Caco-2 (cell line): ENCODE results near the gene SLC38A8. TPM values are rescaled to one million over a fixed set of nuclear protein-coding genes. Genes with fewer than 3 reads are reported as not detected.

Experiments used
- BruUV-seq: library from RNA; stranded (reverse); fragments of 400-500 nt; replicated peaks from 2 replicates; lab custom pipeline; 2021; lab: Mats Ljungman, UMichigan
- CTCF ChIA-PET: fragments of 300-600 bp; sonication (Branson Sonifier 250); formaldehyde crosslinking; loops from one replicate; lab custom pipeline; 2022; ENCODE audit warnings: antibody characterized with exemption; lab: Charles Lee
- POLR2A ChIA-PET: fragments of 300-600 bp; sonication (Branson Sonifier 250); formaldehyde crosslinking; loops from one replicate; lab custom pipeline; 2022; ENCODE audit warnings: antibody characterized with exemption; lab: Charles Lee
- DNase-seq, 2 experiments: peaks; one replicate each; pipeline versions ENCODE4 v3.0.0 to v3.0.0-alpha.2; 2020 to 2022
- H3K27me3 ChIP-seq: replicated peaks from 2 replicates; pipeline ENCODE4 v1.6.0; 2011; ENCODE audit warnings: low read length; ENCODE audit not compliant: control insufficient read depth, insufficient read depth
- H3K36me3 ChIP-seq: 2 replicates; pipeline ENCODE4 v1.5.1; 2011; ENCODE audit warnings: low read length; ENCODE audit not compliant: control insufficient read depth, insufficient read depth
- H3K4me1 ChIP-seq: fragments of 250-450 bp; sonication (Bioruptor Pico); 2 replicates; pipeline ENCODE4 v1.5.1; 2020; ENCODE audit warnings: mild to moderate bottlenecking
- H3K4me3 ChIP-seq: 2 replicates; pipeline ENCODE4 v1.5.1; 2011; ENCODE audit warnings: low read depth, mild to moderate bottlenecking, control low read depth, low read length
- H3K9me3 ChIP-seq: fragments of 250-450 bp; sonication (Bioruptor Pico); 2 replicates; pipeline ENCODE4 v1.5.1; 2020; ENCODE audit warnings: mild to moderate bottlenecking, moderate library complexity
- H3K27ac Mint-ChIP-seq: one replicate; pipeline ENCODE4 v1.8.0; 2022; ENCODE audit warnings: mixed read lengths; ENCODE audit not compliant: unreplicated experiment
- H3K27me3 Mint-ChIP-seq: one replicate; pipeline ENCODE4 v1.8.0; 2022; ENCODE audit warnings: mixed read lengths; ENCODE audit not compliant: insufficient read depth, unreplicated experiment
- H3K36me3 Mint-ChIP-seq: one replicate; pipeline ENCODE4 v1.8.0; 2022; ENCODE audit warnings: mild to moderate bottlenecking, mixed read lengths; ENCODE audit not compliant: insufficient read depth, unreplicated experiment
- H3K4me1 Mint-ChIP-seq: one replicate; pipeline ENCODE4 v1.8.0; 2022; ENCODE audit warnings: low read depth, mixed read lengths; ENCODE audit not compliant: unreplicated experiment
- H3K4me3 Mint-ChIP-seq: one replicate; pipeline ENCODE4 v1.8.0; 2022; ENCODE audit warnings: mild to moderate bottlenecking, moderate library complexity, mixed read lengths; ENCODE audit not compliant: unreplicated experiment
- H3K9me3 Mint-ChIP-seq: one replicate; pipeline ENCODE4 v1.8.0; 2022; ENCODE audit warnings: mixed read lengths; ENCODE audit not compliant: unreplicated experiment
- intact Hi-C: fragments of 100-400 bp; cut with micrococcal nuclease; formaldehyde crosslinking; loops from one replicate; pipeline ENCODE4 v1.10.0; 2022; ENCODE audit not compliant: unreplicated experiment
- total RNA-seq: library from RNA; stranded (reverse); gene quantifications from 2 replicates; pipeline ENCODE4 v1.2.3, GENCODE V29; 2022
- TF ChIP-seq, protein P1 (sequence below), 2 experiments: fragments of 200-600 bp in 1 of 2; IDR thresholded peaks; 1 replicate in 1 of 2; 2 replicates in 1 of 2; pipeline versions ENCODE4 v1.5.1 to v1.8.0; 2011 to 2022; ENCODE audit warnings: antibody characterized with exemption in 1 of 2, control low read depth in 1 of 2, inconsistent platforms in 1 of 2, low read depth in 1 of 2, low read length in 1 of 2, mild to moderate bottlenecking in 1 of 2, moderate library complexity in 1 of 2; ENCODE audit not compliant: insufficient read depth in 1 of 2, severe bottlenecking in 1 of 2, unreplicated experiment in 1 of 2

Gene SLC38A8
- total RNA-seq, 1 experiment from 2014 or later: 0.79 TPM

DNA sequence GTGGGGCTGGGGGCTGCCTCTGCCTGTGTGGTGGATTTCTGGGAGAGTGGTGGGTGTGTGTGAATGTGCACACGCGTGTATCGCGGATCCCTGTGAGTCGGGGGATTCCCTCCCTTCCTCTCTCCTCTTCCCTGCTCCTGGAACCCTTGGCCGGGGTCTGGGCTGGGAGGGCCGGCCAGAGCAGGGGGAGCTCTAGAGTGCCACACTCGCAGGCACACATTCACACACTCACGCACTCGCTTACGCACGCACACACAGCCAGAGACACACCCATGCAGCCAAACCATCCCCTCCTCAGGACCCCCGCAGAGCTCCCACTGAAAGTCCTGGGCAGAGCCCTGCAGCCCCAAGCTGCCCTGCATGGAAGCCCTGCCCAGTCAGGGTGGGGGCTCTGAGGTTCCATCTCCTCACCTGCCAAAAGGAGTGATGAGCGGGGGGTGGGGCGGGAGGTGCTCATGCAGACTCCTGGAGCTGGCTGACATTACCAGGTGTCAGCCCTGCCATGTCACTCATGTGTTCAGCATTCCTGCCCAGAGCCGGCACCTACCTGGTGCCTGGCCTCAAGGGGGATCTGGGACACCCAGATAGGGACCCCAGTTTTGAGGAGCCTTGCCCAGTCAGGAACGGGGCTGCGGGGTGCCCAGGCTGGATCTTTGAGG, 72.7 kb downstream of the SLC38A8 start:
- Mint-ChIP-seq H3K4me1 (no peaks in the 10 kb centered on the region), H3K4me3 (peak overlapping the region; percentile 68), H3K9me3 (no peaks in the 10 kb centered on the region), H3K27ac (no peak overlapping the region), H3K36me3 (no peaks in the 10 kb centered on the region), H3K27me3 (peaks cover 7% of the 10 kb centered on the region)
- DNase-seq: no peak
- H3K4me1 ChIP-seq: no peaks in the 10 kb centered on the region
- TF ChIP-seq, protein P1, sequence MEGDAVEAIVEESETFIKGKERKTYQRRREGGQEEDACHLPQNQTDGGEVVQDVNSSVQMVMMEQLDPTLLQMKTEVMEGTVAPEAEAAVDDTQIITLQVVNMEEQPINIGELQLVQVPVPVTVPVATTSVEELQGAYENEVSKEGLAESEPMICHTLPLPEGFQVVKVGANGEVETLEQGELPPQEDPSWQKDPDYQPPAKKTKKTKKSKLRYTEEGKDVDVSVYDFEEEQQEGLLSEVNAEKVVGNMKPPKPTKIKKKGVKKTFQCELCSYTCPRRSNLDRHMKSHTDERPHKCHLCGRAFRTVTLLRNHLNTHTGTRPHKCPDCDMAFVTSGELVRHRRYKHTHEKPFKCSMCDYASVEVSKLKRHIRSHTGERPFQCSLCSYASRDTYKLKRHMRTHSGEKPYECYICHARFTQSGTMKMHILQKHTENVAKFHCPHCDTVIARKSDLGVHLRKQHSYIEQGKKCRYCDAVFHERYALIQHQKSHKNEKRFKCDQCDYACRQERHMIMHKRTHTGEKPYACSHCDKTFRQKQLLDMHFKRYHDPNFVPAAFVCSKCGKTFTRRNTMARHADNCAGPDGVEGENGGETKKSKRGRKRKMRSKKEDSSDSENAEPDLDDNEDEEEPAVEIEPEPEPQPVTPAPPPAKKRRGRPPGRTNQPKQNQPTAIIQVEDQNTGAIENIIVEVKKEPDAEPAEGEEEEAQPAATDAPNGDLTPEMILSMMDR (IDR thresholded peaks at IDR 0.05; ENCODE audit: insufficient read depth in 1 of 2, low read depth in 1 of 2, low read length in 1 of 2, severe bottlenecking in 1 of 2, unreplicated experiment in 1 of 2): no peak
- intact Hi-C loops: no loop called here
- POLR2A ChIA-PET: no interaction called here
- H3K9me3 ChIP-seq: no peaks in the 10 kb centered on the region
- CTCF ChIA-PET: interaction anchor here (1.1 kb wide), 1 partner anchor 75 kb away, joined by 3 read pairs; no protein-coding TSS in a partner anchor
- no peaks in the 10 kb centered on the region; the same call in 1 of the 2 replicates for H3K27me3 ChIP-seq
- H3K4me3 ChIP-seq: no peak overlapping the region
- no peaks in the 10 kb centered on the region for H3K36me3 ChIP-seq
- BruUV-seq: no TSS peak

DNA sequence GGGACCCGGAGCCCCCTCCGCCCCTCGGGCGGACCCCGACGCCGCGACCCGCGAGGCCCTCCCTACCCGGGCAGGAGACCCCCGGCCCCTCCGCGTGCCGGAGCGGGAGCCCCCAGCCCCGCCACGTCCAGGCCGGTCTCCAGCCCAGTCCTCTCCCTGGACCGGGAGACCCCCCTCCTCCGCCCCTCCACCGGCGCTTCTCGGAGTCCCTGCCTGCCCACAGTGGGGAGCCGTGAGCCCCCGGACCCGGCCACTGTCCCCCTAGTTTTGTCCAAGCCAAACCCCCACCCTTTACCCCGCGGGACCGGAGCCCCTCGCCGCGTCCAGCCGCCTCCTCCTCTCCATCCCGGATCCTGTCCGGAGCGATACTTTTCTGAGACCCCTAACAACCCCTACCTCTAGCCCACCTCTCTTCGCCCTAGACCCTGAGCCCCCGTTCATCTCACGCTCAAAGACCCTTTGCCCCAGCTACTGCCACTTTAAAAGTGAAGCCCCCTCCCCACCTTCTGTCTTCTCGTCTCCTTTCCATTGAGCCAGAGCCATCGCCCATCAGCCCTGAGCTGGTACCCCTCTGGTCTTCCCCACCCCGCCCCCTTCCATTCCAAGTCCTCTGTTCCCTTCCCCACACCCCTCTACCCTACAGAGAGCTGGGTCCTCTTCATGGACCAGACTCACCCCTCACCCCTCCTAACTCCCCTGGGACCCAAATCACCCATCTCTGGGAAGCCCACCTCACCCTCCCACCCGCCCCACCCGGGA, 73.5 kb downstream of the SLC38A8 start:
- Histone ChIP-seq H3K9me3 (no peaks in the 10 kb centered on the region), H3K27me3 (no peaks in the 10 kb centered on the region; the same call in 1 of the 2 replicates), H3K4me3 (peak overlapping the region; percentile 13; the same call in 1 of the 2 replicates), H3K36me3 (no peaks in the 10 kb centered on the region), H3K4me1 (no peaks in the 10 kb centered on the region)
- H3K9me3 Mint-ChIP-seq: no peaks in the 10 kb centered on the region
- H3K4me3 Mint-ChIP-seq: peak overlapping the region; percentile 68
- intact Hi-C loops: loop anchor here (1.0 kb wide), 3 partner anchors 75 to 96 kb away; no protein-coding TSS in a partner anchor
- BruUV-seq: no TSS peak
- peaks cover 4% of the 10 kb centered on the region for H3K27me3 Mint-ChIP-seq
- H3K36me3 Mint-ChIP-seq: no peaks in the 10 kb centered on the region
- CTCF ChIA-PET: interaction anchor here (1.1 kb wide), 1 partner anchor 76 kb away, joined by 3 read pairs; no protein-coding TSS in a partner anchor
- TF ChIP-seq, protein P1 (IDR thresholded peaks at IDR 0.05; ENCODE audit: insufficient read depth in 1 of 2, low read depth in 1 of 2, low read length in 1 of 2, severe bottlenecking in 1 of 2, unreplicated experiment in 1 of 2): no peak
- DNase-seq: no peak
- H3K4me1 Mint-ChIP-seq: no peaks in the 10 kb centered on the region
- POLR2A ChIA-PET: no interaction called here
- H3K27ac Mint-ChIP-seq: no peak overlapping the region

DNA sequence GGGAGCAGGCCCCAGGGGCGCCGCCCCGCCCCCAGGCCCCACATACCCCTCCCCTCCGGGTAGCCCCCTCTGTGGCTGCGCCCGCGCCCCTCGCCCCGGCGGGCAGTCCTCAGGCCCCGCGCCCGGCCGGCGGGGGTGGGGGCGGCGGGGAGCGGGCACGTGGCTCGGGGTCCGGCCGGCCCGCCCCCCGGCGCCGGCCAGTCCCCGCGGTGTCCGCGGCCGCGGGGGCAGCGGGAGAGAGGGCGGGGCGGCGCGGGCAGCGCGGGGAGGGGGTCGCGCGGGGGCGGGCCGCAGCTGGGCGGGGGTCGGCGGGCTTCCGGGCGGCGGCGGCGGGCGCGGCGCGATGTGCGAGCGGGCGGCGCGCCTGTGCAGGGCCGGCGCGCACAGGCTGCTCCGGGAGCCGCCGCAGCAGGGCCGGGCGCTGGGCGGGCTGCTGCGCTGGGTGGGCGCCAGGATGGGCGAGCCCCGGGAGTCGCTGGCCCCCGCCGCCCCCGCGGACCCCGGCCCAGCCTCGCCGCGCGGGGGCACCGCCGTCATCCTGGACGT, 74.2 kb downstream of the SLC38A8 start:
- POLR2A ChIA-PET: no interaction called here
- H3K27me3 ChIP-seq: no peaks in the 10 kb centered on the region; the same call in 1 of the 2 replicates
- intact Hi-C loops: loop anchor here (1.0 kb wide), 3 partner anchors 76 to 97 kb away; no protein-coding TSS in a partner anchor
- BruUV-seq: no TSS peak
- Mint-ChIP-seq H3K9me3 (no peaks in the 10 kb centered on the region), H3K36me3 (no peaks in the 10 kb centered on the region), H3K27me3 (peaks cover 4% of the 10 kb centered on the region), H3K4me1 (no peaks in the 10 kb centered on the region), H3K4me3 (peak overlapping the region; percentile 83), H3K27ac (peak overlapping the region; percentile 30)
- H3K4me1 ChIP-seq: no peaks in the 10 kb centered on the region
- H3K9me3 ChIP-seq: no peaks in the 10 kb centered on the region
- peak overlapping the region; percentile 41 for H3K4me3 ChIP-seq
- DNase-seq: no peak
- H3K36me3 ChIP-seq: no peaks in the 10 kb centered on the region
- CTCF ChIA-PET: no interaction called here
- TF ChIP-seq, protein P1 (IDR thresholded peaks at IDR 0.05; ENCODE audit: insufficient read depth in 1 of 2, low read depth in 1 of 2, low read length in 1 of 2, severe bottlenecking in 1 of 2, unreplicated experiment in 1 of 2): no peak
